Lower leg skin (tissue), 4 donors: Measurements from ENCODE around the gene SLC38A10. TPM values are rescaled to one million over a fixed set of nuclear protein-coding genes. Genes with fewer than 3 reads are reported as not detected.

ENCODE experiments used
- DNase-seq, 2 donors: peaks; one replicate each; pipeline ENCODE4 v3.0.0-alpha.2; 2019; ENCODE audit warnings: low spot score in 2 of 2
- H3K4me3 ChIP-seq: fragments of 200-600 bp; sonication (generic); 2 replicates; pipeline ENCODE4 v1.5.1; 2017; ENCODE audit warnings: mild to moderate bottlenecking, low read depth; ENCODE audit not compliant: poor library complexity, severe bottlenecking
- CTCF ChIP-seq, 3 donors: fragments of 450-650 bp; IDR thresholded peaks; one replicate each; pipeline ENCODE4 v1.5.1; 2016; ENCODE audit warnings: antibody characterized with exemption in 3 of 3, mild to moderate bottlenecking in 3 of 3, moderate library complexity in 2 of 3
- POLR2A ChIP-seq, 2 donors: fragments of 450-650 bp; IDR thresholded peaks; one replicate each; pipeline ENCODE4 v1.6.1; 2016 to 2017; ENCODE audit warnings: antibody characterized with exemption in 2 of 2, mild to moderate bottlenecking in 1 of 2, moderate library complexity in 1 of 2
- WGBS, 2 donors: methylation state at CpG; one replicate each; pipeline ENCODE4 v1.1.5; 2018; 5-methylcytosine and 5-hydroxymethylcytosine counted together
- intact Hi-C: fragments of 100-400 bp; cut with DNase I; formaldehyde crosslinking; loops from one replicate; pipeline ENCODE4 v1.15.0; 2023; ENCODE audit warnings: low total_unique reads
- total RNA-seq, 4 donors: library from RNA; depleted of rRNA; stranded (reverse); fragments of >200 nt; gene quantifications; one replicate each; pipeline ENCODE4 v1.1.0, GENCODE V29; 2016

SLC38A10 gene
- total RNA-seq, 4 donors from 2014 or later = 47.5 to 100 (median 73.3) TPM

GRCh38 chr17:81209141-81209540, 86.0 kb downstream of the SLC38A10 start:
- no peak overlapping the region for H3K4me3 ChIP-seq
- 96% methylated on average over 12 to 16 of the region's 16 CpGs for WGBS, 2 donors
- DNase-seq = no peak

GRCh38 chr17:81208651-81209050, 86.5 kb downstream of the SLC38A10 start:
- TF ChIP-seq CTCF (IDR thresholded peaks at IDR 0.05) = no peak
- TF ChIP-seq POLR2A (IDR thresholded peaks at IDR 0.05) = no peak
- intact Hi-C loops = no loop called here
- WGBS, 2 donors = 94 to 97% methylated on average over 10 of the region's 10 CpGs
- no peak overlapping the region for H3K4me3 ChIP-seq
- DNase-seq = no peak

More at GRCh38 chr17:81209141-81209540, 86.0 kb downstream of the SLC38A10 start:
- intact Hi-C loops = no loop called here
- TF ChIP-seq CTCF (IDR thresholded peaks at IDR 0.05) = no peak
- no peak for TF ChIP-seq POLR2A (IDR thresholded peaks at IDR 0.05)

- 83 to 87% methylated on average over 20 to 21 of the region's 21 CpGs for WGBS, 2 donors
- DNase-seq = no peak
- no peak overlapping the region for H3K4me3 ChIP-seq
- no peak for TF ChIP-seq CTCF (IDR thresholded peaks at IDR 0.05)
- TF ChIP-seq POLR2A (IDR thresholded peaks at IDR 0.05) = no peak
- intact Hi-C loops = no loop called here
Measured at GRCh38 chr17:81207610-81208581, 87.2 kb downstream of the SLC38A10 start.

- DNase-seq = no peak
- intact Hi-C loops = no loop called here
- TF ChIP-seq CTCF (IDR thresholded peaks at IDR 0.05) = no peak
- TF ChIP-seq POLR2A (IDR thresholded peaks at IDR 0.05) = no peak
- no peak overlapping the region for H3K4me3 ChIP-seq
- 92 to 94% methylated on average over 12 of the region's 12 CpGs for WGBS, 2 donors
Measured at GRCh38 chr17:81206657-81207056, 88.5 kb downstream of the SLC38A10 start.

GRCh38 chr17:81206166-81206565, 88.9 kb downstream of the SLC38A10 start:
- 79 to 82% methylated on average over 4 of the region's 4 CpGs for WGBS, 2 donors
- intact Hi-C loops = no loop called here
- no peak for TF ChIP-seq POLR2A (IDR thresholded peaks at IDR 0.05)
- TF ChIP-seq CTCF (IDR thresholded peaks at IDR 0.05) = no peak

More at GRCh38 chr17:81206166-81206565, 88.9 kb downstream of the SLC38A10 start:
- H3K4me3 ChIP-seq = no peak overlapping the region
- no peak for DNase-seq
